K562 (cell line): ENCODE results near the gene PLD1. TPM values are rescaled to one million over a fixed set of nuclear protein-coding genes. Genes with fewer than 3 reads are reported as not detected.

ENCODE experiments used
- ATAC-seq: fragments of 200-7000 bp; cut with Tn5 transposase; 3 replicates; pipeline ENCODE4 v1.9.1; 2020; ENCODE audit warnings: moderate library complexity
- BruUV-seq: library from RNA; stranded (reverse); fragments of 400-500 nt; replicated peaks from 2 replicates; lab custom pipeline; 2021; lab: Mats Ljungman, UMichigan
- CTCF ChIA-PET: fragments of 300-600 bp; formaldehyde crosslinking; extraction: SDS; loops from one replicate; lab custom pipeline; 2021; ENCODE audit warnings: low intra/inter-chr PET ratio; lab: Yijun Ruan, JAX
- POLR2A ChIA-PET: fragments of 300-600, 350-650 bp; sonication (Branson Sonifier 250); formaldehyde crosslinking; extraction: SDS; loops from one replicate; lab custom pipeline; 2021; ENCODE audit warnings: antibody characterized with exemption, inconsistent platforms; lab: Yijun Ruan, JAX
- DNase-seq, 4 experiments: peaks; one replicate each; pipeline versions ENCODE4 v3.0.0 to v3.0.0-alpha.2; 2011 to 2018; ENCODE audit warnings: low spot score in 3 of 4, mixed read lengths in 3 of 4; ENCODE audit errors: extremely low read depth in 1 of 4
- FAIRE-seq: peaks from 2 replicates; lab custom pipeline; 2011; peaks lifted over from hg19 to GRCh38; lab: Jason Lieb, UNC
- H2AFZ ChIP-seq: 2 replicates; pipeline ENCODE4 v1.6.0; 2011; ENCODE audit warnings: low read depth, low read length, control low read depth, inconsistent platforms
- H3K27ac ChIP-seq: fragments of 200-600 bp; 3 replicates; pipeline ENCODE4 v1.8.0; 2011; ENCODE audit warnings: low read depth, mild to moderate bottlenecking, control low read depth, inconsistent platforms, low read length, moderate library complexity, mixed read lengths; ENCODE audit errors: extremely low read depth
- H3K27me3 ChIP-seq, 2 experiments: fragments of 300-600 bp in 1 of 2; 2 replicates in 1 of 2; 3 replicates in 1 of 2; pipeline versions ENCODE4 v1.6.0 to v1.8.0; 2011; ENCODE audit warnings: inconsistent platforms in 2 of 2, low read length in 2 of 2, mild to moderate bottlenecking in 1 of 2, mixed read lengths in 1 of 2, moderate library complexity in 1 of 2; ENCODE audit not compliant: control insufficient read depth in 2 of 2, insufficient read depth in 2 of 2
- H3K36me3 ChIP-seq: fragments of 300-600 bp; 3 replicates; pipeline ENCODE4 v1.8.0; 2011; ENCODE audit warnings: mild to moderate bottlenecking, low read length, inconsistent platforms; ENCODE audit not compliant: control insufficient read depth, insufficient read depth
- H3K4me1 ChIP-seq, 2 experiments: fragments of 200-600 bp in 1 of 2; replicated peaks in 1 of 2; 2 replicates in 1 of 2; 3 replicates in 1 of 2; pipeline versions ENCODE4 v1.5.1 to v1.8.0; 2011; ENCODE audit warnings: inconsistent platforms in 2 of 2, low read length in 2 of 2, mild to moderate bottlenecking in 1 of 2, mixed read lengths in 1 of 2, moderate library complexity in 1 of 2; ENCODE audit not compliant: control insufficient read depth in 2 of 2, insufficient read depth in 2 of 2
- H3K4me2 ChIP-seq: 2 replicates; pipeline ENCODE4 v1.6.1; 2011; ENCODE audit warnings: low read length, control low read depth, inconsistent platforms, mixed read lengths; ENCODE audit not compliant: insufficient read depth
- H3K4me3 ChIP-seq: fragments of 200-600 bp; sonication (generic), shearing (Covaris generic); 2 replicates; pipeline ENCODE4 v1.5.1; 2016; ENCODE audit warnings: control low read depth, inconsistent platforms
- H3K79me2 ChIP-seq: fragments of 200-600 bp; 3 replicates; pipeline ENCODE4 v1.8.0; 2011; ENCODE audit warnings: low read length, inconsistent platforms; ENCODE audit not compliant: control insufficient read depth, insufficient read depth
- H3K9ac ChIP-seq, 2 experiments: 2 replicates each; pipeline versions ENCODE4 v1.6.0 to v1.6.1; 2011; ENCODE audit warnings: low read depth in 2 of 2, low read length in 2 of 2, control low read depth in 1 of 2, inconsistent platforms in 1 of 2, mild to moderate bottlenecking in 1 of 2, mixed read lengths in 1 of 2; ENCODE audit not compliant: insufficient read depth in 1 of 2
- H3K9me1 ChIP-seq: one replicate; pipeline ENCODE4 v1.6.0; 2011; ENCODE audit warnings: inconsistent platforms, mild to moderate bottlenecking, low read length, moderate library complexity; ENCODE audit not compliant: control insufficient read depth, insufficient read depth
- H3K9me3 ChIP-seq: replicated peaks from 2 replicates; pipeline ENCODE4 v1.5.1; 2011; ENCODE audit warnings: low read depth, low read length, inconsistent platforms; ENCODE audit not compliant: control insufficient read depth, insufficient read depth
- H4K20me1 ChIP-seq: replicated peaks from 2 replicates; pipeline ENCODE4 v1.6.1; 2011; ENCODE audit warnings: low read length, inconsistent platforms, mixed read lengths; ENCODE audit not compliant: control insufficient read depth, insufficient read depth
- BDP1 ChIP-seq: IDR thresholded peaks from 3 replicates; pipeline ENCODE4 v1.6.1; 2011; ENCODE audit not compliant: insufficient read length, insufficient read depth
- CHD2 ChIP-seq: IDR thresholded peaks from 2 replicates; pipeline ENCODE4 v1.6.1; 2011; ENCODE audit warnings: low read depth, low read length
- FOXK1 ChIP-seq: sonication (generic); formaldehyde crosslinking; IDR thresholded peaks from 2 replicates; pipeline ENCODE4 v1.8.0; 2022; ENCODE audit warnings: missing genetic modification reagents, mild to moderate bottlenecking, borderline replicate concordance
- NCOA6 ChIP-seq: fragments of 450-650 bp; IDR thresholded peaks from 2 replicates; pipeline ENCODE4 v1.6.1; 2017; ENCODE audit warnings: mild to moderate bottlenecking
- NUFIP1 ChIP-seq: fragments of 450-650 bp; IDR thresholded peaks from 2 replicates; pipeline ENCODE4 v1.6.1; 2018; ENCODE audit not compliant: partially characterized antibody
- PRMT5 ChIP-seq: sonication (generic); formaldehyde crosslinking; IDR thresholded peaks from 2 replicates; pipeline ENCODE4 v1.5.0; 2020; ENCODE audit warnings: missing genetic modification reagents
- RAD21 ChIP-seq, 2 experiments: fragments of 250-450 bp in 1 of 2; fragments of 450-650 bp in 1 of 2; sonication (Bioruptor Pico) in 1 of 2; formaldehyde crosslinking in 1 of 2; IDR thresholded peaks in 1 of 2; conservative IDR thresholded peaks in 1 of 2; 2 replicates each; pipeline versions ENCODE4 v1.4.0 to v1.8.0; 2020 to 2022; ENCODE audit warnings: mild to moderate bottlenecking in 2 of 2, moderate library complexity in 1 of 2
- SMARCA5 ChIP-seq: fragments of 450-650 bp; IDR thresholded peaks from 2 replicates; pipeline ENCODE4 v1.6.1; 2016
- TFAP4 ChIP-seq: sonication (generic); formaldehyde crosslinking; IDR thresholded peaks from 2 replicates; pipeline ENCODE4 v1.8.0; 2022; ENCODE audit warnings: missing genetic modification reagents, mild to moderate bottlenecking, moderate library complexity, borderline replicate concordance
- ZNF311 ChIP-seq: fragments of 250-450 bp; sonication (Bioruptor Pico); IDR thresholded peaks from 2 replicates; pipeline ENCODE4 v1.4.0; 2020; ENCODE audit warnings: mild to moderate bottlenecking, moderate library complexity
- ZNF347 ChIP-seq: fragments of 450-650 bp; formaldehyde crosslinking; IDR thresholded peaks from 2 replicates; pipeline ENCODE4 v1.4.0; 2020; ENCODE audit warnings: low read depth, mild to moderate bottlenecking, moderate library complexity
- ZNF778 ChIP-seq: fragments of 450-650 bp; formaldehyde crosslinking; IDR thresholded peaks from 2 replicates; pipeline ENCODE4 v1.4.0; 2020; ENCODE audit warnings: mild to moderate bottlenecking, moderate library complexity
- WGBS: fragments of 100-300 bp; shearing (Covaris generic); methylation state at CpG from one replicate; pipeline ENCODE4 v1.1.6; 2016; ENCODE audit warnings: low coverage, mixed read lengths; ENCODE audit not compliant: insufficient coverage; ENCODE audit errors: missing lambda C conversion rate; 5-methylcytosine and 5-hydroxymethylcytosine counted together
- in situ Hi-C: fragments of 300-500 bp; cut with MboI; formaldehyde crosslinking; loops from 4 replicates; pipeline ENCODE4 v1.15.0; 2018; ENCODE audit warnings: inconsistent platforms, mixed read lengths
- intact Hi-C: fragments of 100-400 bp; cut with micrococcal nuclease; formaldehyde crosslinking; loops from 2 replicates; pipeline ENCODE4 v1.14.2; 2022
- polyA plus RNA-seq, 8 experiments: library from polyadenylated mRNA; depleted of rRNA in 4 of 8; stranded (reverse) in 5 of 8; unstranded in 3 of 8; fragments of >200 nt; fragmentation: Nextera tagmentation in 2 of 8; fragmentation: Illumina TruSeq in 1 of 8; extraction: Ambion mirVana in 2 of 8; extraction: Trizol in 1 of 8; gene quantifications; 2 replicates each; pipeline versions ENCODE4 v1.2.1 to v1.2.3, GENCODE V29; 2011 to 2014; ENCODE audit warnings: inconsistent platforms in 1 of 8, missing spikeins in 1 of 8
- total RNA-seq, 7 experiments: library from RNA; depleted of rRNA in 6 of 7; stranded (reverse); fragments of >200 nt in 6 of 7; fragmentation: Illumina TruSeq in 2 of 7; extraction: Trizol in 2 of 7; gene quantifications; 2 replicates each; pipeline versions ENCODE4 v1.2.1 to v1.2.3, GENCODE V29; 2011 to 2021; ENCODE audit warnings: low replicate concordance in 1 of 7
- TF ChIP-seq, protein P1 (sequence below): fragments of 450-650 bp; formaldehyde crosslinking; IDR thresholded peaks from 2 replicates; pipeline ENCODE4 v1.4.0; 2020; ENCODE audit warnings: mild to moderate bottlenecking
- TF ChIP-seq, protein P2 (sequence below): fragments of 250-450 bp; sonication (Bioruptor Pico); IDR thresholded peaks from 2 replicates; pipeline ENCODE4 v1.8.0; 2022; ENCODE audit warnings: moderate library complexity, mild to moderate bottlenecking, inconsistent platforms
- TF ChIP-seq, protein P3 (sequence below): sonication (generic); formaldehyde crosslinking; IDR thresholded peaks from 2 replicates; pipeline ENCODE4 v1.5.0; 2020; ENCODE audit warnings: missing genetic modification reagents
- TF ChIP-seq, protein P4 (sequence below): sonication (generic); formaldehyde crosslinking; IDR thresholded peaks from 2 replicates; pipeline ENCODE4 v1.8.1; 2022; ENCODE audit warnings: missing genetic modification reagents
- TF ChIP-seq, protein P5 (sequence below), 2 experiments: fragments of 450-650 bp in 1 of 2; sonication (generic) in 1 of 2; formaldehyde crosslinking; conservative IDR thresholded peaks; 2 replicates each; pipeline versions ENCODE4 v1.4.0 to v1.8.1; 2020 to 2022; ENCODE audit warnings: mild to moderate bottlenecking in 1 of 2, missing genetic modification reagents in 1 of 2

PLD1 gene
- total and polyA plus RNA-seq, 9 of the 15 experiments (the other 6 are each of a cell fraction or from before 2014, with no cell fraction given): 8.4 to 26.1 (median 18.6) TPM

DNA sequence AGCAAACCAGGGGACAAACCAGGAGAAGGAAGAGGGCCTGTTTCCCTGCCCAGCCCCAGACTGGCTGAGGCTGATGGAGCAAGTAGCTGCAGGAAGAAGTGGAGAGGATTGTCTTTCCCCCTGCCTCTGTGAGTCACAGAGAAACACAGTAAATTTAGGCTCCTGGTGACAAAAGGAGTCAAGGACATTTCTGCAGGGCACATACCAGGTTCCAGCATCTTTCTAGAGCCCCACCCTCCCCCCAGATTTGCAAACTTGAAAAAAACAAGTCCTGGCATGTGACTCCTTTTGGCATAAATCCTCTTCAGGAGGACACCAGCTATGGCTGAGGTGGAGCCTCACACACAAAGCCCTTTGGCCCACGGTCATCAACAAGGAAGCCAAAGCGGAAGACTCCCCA is 17.8 kb downstream of the PLD1 start:
- Histone ChIP-seq H3K79me2 (peaks cover 43% of the 10 kb centered on the region), H3K9me1 (peaks cover 6% of the 10 kb centered on the region), H3K27ac (no peak overlapping the region), H3K36me3 (peaks cover 6% of the 10 kb centered on the region; the same call in 1 of the 3 replicates), H3K4me3 (no peak overlapping the region), H2AFZ (no peak overlapping the region; the same call in 1 of the 2 replicates), H3K9me3 (no peaks in the 10 kb centered on the region), H3K4me2 (no peak overlapping the region), H4K20me1 (no peaks in the 10 kb centered on the region), H3K9ac (peak overlapping the region; percentile 15 to 23; a peak in 2 of 4 replicates), H3K27me3 (no peaks in the 10 kb centered on the region)
- DNase-seq (no peak), ATAC-seq (peak; percentile 13), FAIRE-seq (no peak)
- in situ Hi-C loops (no loop called here), intact Hi-C loops (no loop called here)
- 62% methylated on average over 2 of the region's 2 CpGs for WGBS
- POLR2A ChIA-PET: interaction anchor here (1.7 kb wide), 1 partner anchor 9 kb away, joined by 3 read pairs; no protein-coding TSS in a partner anchor
- TF ChIP-seq ZNF311 (CRISPR knock-in tag) (no peak), NCOA6 (no peak), CHD2 (no peak), ZNF347 (no peak), PRMT5 (no peak), RAD21 (CRISPR knock-in tag; conservative IDR thresholded peaks at IDR 0.05 in 1 of 2, IDR thresholded peaks at IDR 0.05 in 1 of 2) (no peak), FOXK1 (CRISPR knock-in tag) (no peak), SMARCA5 (no peak), BDP1 (no peak), NUFIP1 (no peak), TFAP4 (CRISPR knock-in tag) (no peak), ZNF778 (CRISPR knock-in tag) (no peak)
- TF ChIP-seq, protein P1, sequence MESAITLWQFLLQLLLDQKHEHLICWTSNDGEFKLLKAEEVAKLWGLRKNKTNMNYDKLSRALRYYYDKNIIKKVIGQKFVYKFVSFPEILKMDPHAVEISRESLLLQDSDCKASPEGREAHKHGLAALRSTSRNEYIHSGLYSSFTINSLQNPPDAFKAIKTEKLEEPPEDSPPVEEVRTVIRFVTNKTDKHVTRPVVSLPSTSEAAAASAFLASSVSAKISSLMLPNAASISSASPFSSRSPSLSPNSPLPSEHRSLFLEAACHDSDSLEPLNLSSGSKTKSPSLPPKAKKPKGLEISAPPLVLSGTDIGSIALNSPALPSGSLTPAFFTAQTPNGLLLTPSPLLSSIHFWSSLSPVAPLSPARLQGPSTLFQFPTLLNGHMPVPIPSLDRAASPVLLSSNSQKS (CRISPR knock-in tag): no peak
- TF ChIP-seq, protein P2, sequence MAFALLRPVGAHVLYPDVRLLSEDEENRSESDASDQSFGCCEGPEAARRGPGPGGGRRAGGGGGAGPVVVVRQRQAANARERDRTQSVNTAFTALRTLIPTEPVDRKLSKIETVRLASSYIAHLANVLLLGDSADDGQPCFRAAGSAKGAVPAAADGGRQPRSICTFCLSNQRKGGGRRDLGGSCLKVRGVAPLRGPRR (CRISPR knock-in tag): no peak
- TF ChIP-seq, protein P3, sequence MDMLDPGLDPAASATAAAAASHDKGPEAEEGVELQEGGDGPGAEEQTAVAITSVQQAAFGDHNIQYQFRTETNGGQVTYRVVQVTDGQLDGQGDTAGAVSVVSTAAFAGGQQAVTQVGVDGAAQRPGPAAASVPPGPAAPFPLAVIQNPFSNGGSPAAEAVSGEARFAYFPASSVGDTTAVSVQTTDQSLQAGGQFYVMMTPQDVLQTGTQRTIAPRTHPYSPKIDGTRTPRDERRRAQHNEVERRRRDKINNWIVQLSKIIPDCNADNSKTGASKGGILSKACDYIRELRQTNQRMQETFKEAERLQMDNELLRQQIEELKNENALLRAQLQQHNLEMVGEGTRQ (CRISPR knock-in tag): no peak
- TF ChIP-seq, protein P4, sequence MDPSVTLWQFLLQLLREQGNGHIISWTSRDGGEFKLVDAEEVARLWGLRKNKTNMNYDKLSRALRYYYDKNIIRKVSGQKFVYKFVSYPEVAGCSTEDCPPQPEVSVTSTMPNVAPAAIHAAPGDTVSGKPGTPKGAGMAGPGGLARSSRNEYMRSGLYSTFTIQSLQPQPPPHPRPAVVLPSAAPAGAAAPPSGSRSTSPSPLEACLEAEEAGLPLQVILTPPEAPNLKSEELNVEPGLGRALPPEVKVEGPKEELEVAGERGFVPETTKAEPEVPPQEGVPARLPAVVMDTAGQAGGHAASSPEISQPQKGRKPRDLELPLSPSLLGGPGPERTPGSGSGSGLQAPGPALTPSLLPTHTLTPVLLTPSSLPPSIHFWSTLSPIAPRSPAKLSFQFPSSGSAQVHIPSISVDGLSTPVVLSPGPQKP: no peak
- TF ChIP-seq, protein P5, sequence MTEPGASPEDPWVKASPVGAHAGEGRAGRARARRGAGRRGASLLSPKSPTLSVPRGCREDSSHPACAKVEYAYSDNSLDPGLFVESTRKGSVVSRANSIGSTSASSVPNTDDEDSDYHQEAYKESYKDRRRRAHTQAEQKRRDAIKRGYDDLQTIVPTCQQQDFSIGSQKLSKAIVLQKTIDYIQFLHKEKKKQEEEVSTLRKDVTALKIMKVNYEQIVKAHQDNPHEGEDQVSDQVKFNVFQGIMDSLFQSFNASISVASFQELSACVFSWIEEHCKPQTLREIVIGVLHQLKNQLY (CRISPR knock-in tag; conservative IDR thresholded peaks at IDR 0.05): no peak
- TF ChIP-seq, all 486 proteins: peak for 0
- CTCF ChIA-PET: no interaction called here
- BruUV-seq: no TSS peak
- peaks cover 6 to 39% of the 10 kb centered on the region in 2 experiments; a peak in 4 of 5 replicates for H3K4me1 ChIP-seq
